CD4-positive, alpha-beta T cell treated with Interleukin-15 for 4 hours (primary cell): ENCODE data around the gene TOP3B.

Source experiments
- DNase-seq: peaks from one replicate; pipeline ENCODE4 v3.0.0-alpha.2; 2020; ENCODE audit warnings: low spot score

The TOP3B gene

GRCh38 chr22:21961886-21962654, 20.5 kb downstream of the TOP3B start:
- DNase-seq = no peak

- no peak for DNase-seq
Measured at GRCh38 chr22:21961127-21961867, 21.3 kb downstream of the TOP3B start.

- no peak for DNase-seq
Measured at GRCh38 chr22:21960200-21961126, 22.1 kb downstream of the TOP3B start.

GRCh38 chr22:21959274-21960074, 23.1 kb downstream of the TOP3B start:
- DNase-seq = no peak

GRCh38 chr22:21958360-21959273, 24.0 kb downstream of the TOP3B start:
- no peak for DNase-seq

- DNase-seq = peak; percentile 89
Measured at GRCh38 chr22:21952586-21953571, 29.7 kb downstream of the TOP3B start, which contains the start of gene PPM1F. Gene PPM1F (minus strand): TSS chr22:21952848. CDS start chr22:21946048, 6,800 bp downstream.

- DNase-seq = no peak
Measured at GRCh38 chr22:21951931-21952465, 30.6 kb downstream of the TOP3B start.

GRCh38 chr22:21951062-21951461, 31.5 kb downstream of the TOP3B start:
- DNase-seq = no peak

GRCh38 chr22:21949948-21950347, 32.6 kb downstream of the TOP3B start:
- DNase-seq = no peak

GRCh38 chr22:21949569-21949918, 33.0 kb downstream of the TOP3B start:
- DNase-seq = no peak

- DNase-seq = no peak
Measured at GRCh38 chr22:21948824-21949568, 33.6 kb downstream of the TOP3B start.

GRCh38 chr22:21948390-21948789, 34.2 kb downstream of the TOP3B start:
- no peak for DNase-seq

- no peak for DNase-seq
Measured at GRCh38 chr22:21947040-21948014, 35.3 kb downstream of the TOP3B start.

- DNase-seq = no peak
Measured at GRCh38 chr22:21946262-21946925, 36.2 kb downstream of the TOP3B start.

- DNase-seq = no peak
Measured at GRCh38 chr22:21945453-21946261, 36.9 kb downstream of the TOP3B start.
